OCI-LY3 (cell line): ENCODE measurements around the gene STC2.
A peak's percentile ranks its signal among the peaks of the same experiment; 100 is the strongest.

ENCODE experiments used
- H2AFZ ChIP-seq: fragments of 200-600, 300-600 bp; shearing (Covaris generic); 2 replicates; pipeline ENCODE4 v1.6.0; 2014; ENCODE audit warnings: antibody characterized with exemption, low read depth, low read length
- H3K27ac ChIP-seq: fragments of 200-600, 300-600 bp; sonication (generic); 2 replicates; pipeline ENCODE4 v1.5.1; 2014; ENCODE audit warnings: mild to moderate bottlenecking, low read length, moderate library complexity, mixed read lengths
- H3K27me3 ChIP-seq: fragments of 200-600, 300-600 bp; sonication (generic); 2 replicates; pipeline ENCODE4 v1.6.1; 2014; ENCODE audit warnings: low read depth, low read length, mixed read lengths
- H3K36me3 ChIP-seq: fragments of 200-600, 300-600 bp; sonication (generic); replicated peaks from 2 replicates; pipeline ENCODE3; 2014; ENCODE audit warnings: low read depth, low read length, mixed read lengths
- H3K4me1 ChIP-seq: fragments of 300-600, 200-600 bp; sonication (generic); 2 replicates; pipeline ENCODE4 v1.6.1; 2014; ENCODE audit warnings: low read length, mixed read lengths
- H3K4me2 ChIP-seq: fragments of 200-600, 300-600 bp; sonication (generic); 2 replicates; pipeline ENCODE4 v1.6.1; 2014; ENCODE audit warnings: low read length, mixed read lengths
- H3K4me3 ChIP-seq: fragments of 300-600, 200-600 bp; sonication (generic); 2 replicates; pipeline ENCODE4 v1.5.1; 2014; ENCODE audit warnings: antibody characterized with exemption, mild to moderate bottlenecking, low read length, moderate library complexity
- H3K79me2 ChIP-seq: fragments of 300-600, 200-600 bp; shearing (Covaris generic); 2 replicates; pipeline ENCODE4 v1.6.1; 2014; ENCODE audit warnings: mild to moderate bottlenecking, low read length, mixed read lengths
- H3K9ac ChIP-seq: fragments of 300-600, 200-600 bp; shearing (Covaris generic); 2 replicates; pipeline ENCODE4 v1.6.0; 2014; ENCODE audit warnings: mild to moderate bottlenecking, low read length, moderate library complexity
- H3K9me3 ChIP-seq: fragments of 200-600, 300-600 bp; shearing (Covaris generic); 2 replicates; pipeline ENCODE4 v1.6.1; 2014; ENCODE audit warnings: low read length, mixed read lengths; ENCODE audit not compliant: insufficient read depth
- H4K20me1 ChIP-seq: fragments of 200-600, 300-600 bp; sonication (generic); 2 replicates; pipeline ENCODE4 v1.6.1; 2016; ENCODE audit warnings: low read length, mixed read lengths; ENCODE audit not compliant: insufficient read depth
- EZH2phosphoT487 ChIP-seq: fragments of 200-600 bp; shearing (Covaris generic); IDR thresholded peaks from 2 replicates; pipeline ENCODE4 v1.6.1; 2018; ENCODE audit warnings: antibody characterized with exemption, mixed run types, low read depth
- TF ChIP-seq, protein P1 (sequence below): fragments of 200-600, 300-600 bp; sonication (generic); IDR thresholded peaks from 2 replicates; pipeline ENCODE4 v1.5.1; 2014; ENCODE audit warnings: antibody characterized with exemption, low read length, low read depth

The STC2 gene

DNA sequence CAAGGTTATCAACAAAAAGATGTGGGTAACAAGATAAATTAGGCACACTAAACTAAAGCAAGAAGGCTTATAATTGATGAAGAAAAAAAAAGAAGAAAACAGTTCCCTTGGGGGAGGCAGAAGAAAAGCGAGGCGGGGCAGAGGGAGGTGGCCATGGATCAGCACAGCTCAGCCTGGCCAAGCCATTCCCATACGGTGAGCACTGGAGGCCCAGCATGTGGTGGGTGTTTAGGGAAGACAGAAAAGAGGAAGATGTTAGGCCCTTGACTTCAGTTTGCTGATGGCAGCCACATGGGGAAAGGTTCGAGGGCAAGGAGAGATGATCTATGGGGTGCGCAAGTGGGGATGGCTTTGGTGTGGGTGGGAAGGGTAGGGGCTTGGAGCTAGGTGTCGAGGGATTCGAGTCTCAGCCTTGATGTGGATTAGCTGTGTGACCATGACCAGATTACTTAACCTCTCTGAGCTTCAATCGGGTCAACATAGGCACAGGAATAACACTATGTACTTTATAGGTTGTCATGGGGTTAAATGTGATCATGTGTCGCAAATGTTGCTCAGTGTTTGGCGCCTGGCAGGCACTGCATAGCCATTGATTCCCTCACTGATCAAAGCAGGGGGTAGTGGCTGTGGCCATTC lies 10.3 kb upstream of the STC2 start:
- H3K9me3 ChIP-seq = no peaks in the 10 kb centered on the region
- no peak overlapping the region for H3K9ac ChIP-seq
- H4K20me1 ChIP-seq = no peaks in the 10 kb centered on the region
- no peak overlapping the region for H3K27ac ChIP-seq
- no peak overlapping the region for H3K4me3 ChIP-seq
- H2AFZ ChIP-seq = no peak overlapping the region
- H3K4me2 ChIP-seq = no peak overlapping the region
- H3K79me2 ChIP-seq = no peaks in the 10 kb centered on the region
- peaks cover 17% of the 10 kb centered on the region for H3K27me3 ChIP-seq
- no peaks in the 10 kb centered on the region for H3K36me3 ChIP-seq
- no peaks in the 10 kb centered on the region for H3K4me1 ChIP-seq
- no peak for TF ChIP-seq EZH2phosphoT487
- TF ChIP-seq, protein P1, sequence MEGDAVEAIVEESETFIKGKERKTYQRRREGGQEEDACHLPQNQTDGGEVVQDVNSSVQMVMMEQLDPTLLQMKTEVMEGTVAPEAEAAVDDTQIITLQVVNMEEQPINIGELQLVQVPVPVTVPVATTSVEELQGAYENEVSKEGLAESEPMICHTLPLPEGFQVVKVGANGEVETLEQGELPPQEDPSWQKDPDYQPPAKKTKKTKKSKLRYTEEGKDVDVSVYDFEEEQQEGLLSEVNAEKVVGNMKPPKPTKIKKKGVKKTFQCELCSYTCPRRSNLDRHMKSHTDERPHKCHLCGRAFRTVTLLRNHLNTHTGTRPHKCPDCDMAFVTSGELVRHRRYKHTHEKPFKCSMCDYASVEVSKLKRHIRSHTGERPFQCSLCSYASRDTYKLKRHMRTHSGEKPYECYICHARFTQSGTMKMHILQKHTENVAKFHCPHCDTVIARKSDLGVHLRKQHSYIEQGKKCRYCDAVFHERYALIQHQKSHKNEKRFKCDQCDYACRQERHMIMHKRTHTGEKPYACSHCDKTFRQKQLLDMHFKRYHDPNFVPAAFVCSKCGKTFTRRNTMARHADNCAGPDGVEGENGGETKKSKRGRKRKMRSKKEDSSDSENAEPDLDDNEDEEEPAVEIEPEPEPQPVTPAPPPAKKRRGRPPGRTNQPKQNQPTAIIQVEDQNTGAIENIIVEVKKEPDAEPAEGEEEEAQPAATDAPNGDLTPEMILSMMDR = no peak

GRCh38 chr5:173334808-173335207 lies 6.6 kb upstream of the STC2 start:
- no peaks in the 10 kb centered on the region for H3K36me3 ChIP-seq
- no peak overlapping the region for H3K9ac ChIP-seq
- no peaks in the 10 kb centered on the region for H4K20me1 ChIP-seq
- H3K27ac ChIP-seq = no peak overlapping the region
- H3K27me3 ChIP-seq = peaks cover 20% of the 10 kb centered on the region
- no peak overlapping the region for H3K4me2 ChIP-seq
- H3K79me2 ChIP-seq = no peaks in the 10 kb centered on the region
- TF ChIP-seq, protein P1 = no peak
- TF ChIP-seq EZH2phosphoT487 = no peak
- H2AFZ ChIP-seq = no peak overlapping the region
- H3K4me1 ChIP-seq = peaks cover 6% of the 10 kb centered on the region; the same call in 1 of the 2 replicates
- H3K4me3 ChIP-seq = no peak overlapping the region
- H3K9me3 ChIP-seq = no peaks in the 10 kb centered on the region

DNA sequence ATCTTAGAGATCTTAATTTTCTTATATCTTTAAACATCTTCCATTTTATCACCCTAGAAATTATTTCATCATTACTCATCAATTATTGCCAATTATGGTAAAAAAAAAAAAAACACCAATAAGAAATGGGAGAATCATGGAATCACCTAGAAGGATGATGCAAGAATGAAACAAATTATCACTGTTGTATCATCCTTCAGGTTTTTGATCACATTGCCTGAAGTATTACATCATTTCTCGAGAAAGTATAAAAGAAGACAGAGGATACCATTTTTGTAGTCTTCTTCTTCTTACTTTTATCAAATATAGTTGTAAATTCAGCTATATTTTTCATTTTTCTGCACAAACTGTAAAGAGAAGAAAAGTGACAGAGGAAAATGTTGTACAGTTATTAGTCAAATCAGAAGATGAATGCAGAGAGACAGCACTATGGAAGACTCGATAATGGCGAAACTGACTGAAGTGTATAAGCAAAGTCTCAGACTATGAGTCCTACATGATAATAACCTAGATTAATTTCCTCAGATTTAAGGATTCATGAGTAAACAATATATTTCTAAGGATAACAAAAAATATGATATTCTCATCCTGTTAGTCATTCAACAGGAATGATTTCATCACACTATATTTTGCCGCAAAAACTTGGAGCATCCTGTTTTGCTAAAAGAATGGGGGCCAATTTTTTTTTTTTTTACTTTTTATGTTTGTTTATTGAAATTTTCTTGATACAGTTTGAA lies 5.9 kb upstream of the STC2 start:
- Histone ChIP-seq H3K27ac (no peak overlapping the region), H3K9me3 (no peaks in the 10 kb centered on the region), H3K4me2 (no peak overlapping the region)

DNA sequence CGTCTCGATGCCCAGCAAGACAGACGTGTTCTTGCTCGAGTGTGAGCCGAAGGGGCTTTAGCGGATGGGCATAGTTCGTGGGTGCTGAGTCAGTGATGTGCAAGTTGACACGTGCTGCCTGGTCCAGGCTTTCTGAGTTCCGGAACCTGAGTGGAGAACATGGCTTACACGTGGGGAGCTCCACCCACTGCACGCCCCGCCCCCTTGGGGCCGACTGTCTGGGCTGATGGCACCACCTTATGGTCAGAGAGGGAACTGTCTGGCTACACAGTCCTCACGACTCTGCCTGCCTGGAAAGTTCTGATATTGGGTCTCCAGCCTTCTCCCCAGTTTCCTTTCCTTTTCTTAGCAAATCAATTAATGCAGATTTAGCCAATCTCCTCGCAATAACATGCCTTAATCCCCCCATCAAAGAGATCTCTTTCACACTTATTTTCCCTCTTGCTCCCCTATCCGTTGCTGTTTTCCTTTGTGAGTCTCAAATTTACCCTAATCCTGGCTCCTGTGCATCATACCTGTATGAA lies 3.8 kb upstream of the STC2 start:
- Histone ChIP-seq H2AFZ (peak overlapping the region; percentile 95), H3K4me2 (peak overlapping the region; percentile 20; the same call in 1 of the 2 replicates), H3K9ac (no peak overlapping the region), H4K20me1 (no peaks in the 10 kb centered on the region), H3K4me3 (no peak overlapping the region), H3K4me1 (peaks cover 6% of the 10 kb centered on the region; the same call in 1 of the 2 replicates), H3K9me3 (no peaks in the 10 kb centered on the region), H3K36me3 (no peaks in the 10 kb centered on the region), H3K79me2 (no peaks in the 10 kb centered on the region), H3K27me3 (peaks cover 20% of the 10 kb centered on the region), H3K27ac (no peak overlapping the region)
- TF ChIP-seq, protein P1 = peak; percentile 74
- TF ChIP-seq EZH2phosphoT487 = no peak

More for the DNA sequence above, 5.9 kb upstream of the STC2 start:
- Histone ChIP-seq H3K4me1 (peaks cover 6% of the 10 kb centered on the region; the same call in 1 of the 2 replicates), H3K79me2 (no peaks in the 10 kb centered on the region), H3K9ac (no peak overlapping the region), H3K36me3 (no peaks in the 10 kb centered on the region), H3K27me3 (peaks cover 20% of the 10 kb centered on the region), H2AFZ (no peak overlapping the region), H3K4me3 (no peak overlapping the region), H4K20me1 (no peaks in the 10 kb centered on the region)
- TF ChIP-seq EZH2phosphoT487 = no peak
- TF ChIP-seq, protein P1 = no peak
